Measurements from ENCODE around the gene GRIN1. TPM values are rescaled to one million over a fixed set of nuclear protein-coding genes. Genes with fewer than 3 reads are reported as not detected.

The GRIN1 gene
- total and polyA plus RNA-seq, 2 of the 13 experiments (the other 11 are each of a cell fraction or from before 2014, with no cell fraction given) = 0.13 TPM; not detected in 1

DNA sequence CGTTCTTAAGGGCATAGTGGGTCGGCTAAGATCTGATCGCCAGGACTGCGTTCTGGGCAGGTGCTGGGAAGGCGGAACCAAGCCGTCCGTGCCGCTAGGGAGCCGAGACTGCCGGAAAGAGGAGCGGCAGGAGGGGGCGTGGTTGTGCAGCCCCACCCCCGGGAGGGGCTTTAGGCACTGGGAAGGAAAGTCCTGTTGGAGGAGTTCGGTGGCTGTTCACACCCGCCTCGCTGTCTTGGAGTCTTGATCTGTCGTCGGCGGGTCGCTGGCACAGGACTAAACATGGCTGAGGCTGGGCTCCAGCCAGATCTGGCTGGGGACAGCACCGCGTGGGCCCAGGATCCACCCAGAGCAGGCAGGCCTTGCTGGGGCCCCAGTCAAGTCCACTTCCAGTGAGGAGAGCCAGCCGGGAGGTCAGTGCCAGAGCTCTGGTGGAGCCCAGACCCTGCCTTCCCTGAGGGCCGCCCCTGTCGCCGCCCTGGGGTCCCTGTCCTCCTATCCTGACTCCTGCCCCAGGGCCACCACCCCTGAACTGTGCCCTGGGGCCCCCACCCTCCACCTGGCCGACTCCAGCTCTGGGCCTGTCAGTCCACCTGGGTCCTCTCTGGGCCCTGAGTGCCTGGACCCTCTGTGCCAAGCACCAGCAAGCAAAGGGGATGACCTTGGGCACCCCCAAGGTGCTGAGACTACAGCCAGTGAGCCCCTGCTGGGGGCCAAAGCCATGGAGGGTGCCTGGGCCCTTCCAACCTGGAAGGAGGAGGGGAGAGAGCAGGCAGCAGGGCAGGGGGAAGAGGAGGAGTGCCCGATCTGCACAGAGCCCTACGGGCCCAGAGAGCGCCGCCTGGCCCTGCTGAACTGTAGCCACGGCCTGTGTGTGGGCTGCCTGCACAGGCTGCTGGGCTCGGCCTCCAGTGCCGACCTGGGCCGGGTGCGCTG is 78.6 kb downstream of the GRIN1 start (continued):
- TF ChIP-seq MED1 (CRISPR knock-in tag; IDR thresholded peaks at IDR 0.05) = no peak; the same call in 1 of the 2 replicates
- peak; percentile 69; the same call in 1 of the 2 replicates for TF ChIP-seq GLI4 (CRISPR knock-in tag; IDR thresholded peaks at IDR 0.05; ENCODE audit: borderline replicate concordance)
- peak; percentile 63; the same call in 1 of the 2 replicates for TF ChIP-seq ZNF607 (CRISPR knock-in tag; IDR thresholded peaks at IDR 0.05; ENCODE audit: borderline replicate concordance)
- TF ChIP-seq KDM5B (CRISPR knock-in tag; IDR thresholded peaks at IDR 0.05; ENCODE audit: borderline replicate concordance) = peak; percentile 14; the same call in 1 of the 2 replicates
- TF ChIP-seq ZSCAN22 (CRISPR knock-in tag; IDR thresholded peaks at IDR 0.05) = 0 out of 2 replicates have a peak, but pooled peaks have one; percentile 19
- TF ChIP-seq, protein P1, sequence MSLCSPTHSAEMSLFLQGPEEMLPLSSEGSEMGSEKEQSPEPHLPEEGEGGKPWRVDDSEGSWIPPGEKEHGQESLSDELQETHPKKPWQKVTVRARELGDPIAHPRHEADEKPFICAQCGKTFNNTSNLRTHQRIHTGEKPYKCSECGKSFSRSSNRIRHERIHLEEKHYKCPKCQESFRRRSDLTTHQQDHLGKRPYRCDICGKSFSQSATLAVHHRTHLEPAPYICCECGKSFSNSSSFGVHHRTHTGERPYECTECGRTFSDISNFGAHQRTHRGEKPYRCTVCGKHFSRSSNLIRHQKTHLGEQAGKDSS (CRISPR knock-in tag; IDR thresholded peaks at IDR 0.05; ENCODE audit: borderline replicate concordance, low read depth) = peak; percentile 56; the same call in 1 of the 2 replicates
- peak; percentile 38; the same call in 1 of the 2 replicates for TF ChIP-seq NFATC3 (CRISPR knock-in tag; IDR thresholded peaks at IDR 0.05)
- TF ChIP-seq, protein P2, sequence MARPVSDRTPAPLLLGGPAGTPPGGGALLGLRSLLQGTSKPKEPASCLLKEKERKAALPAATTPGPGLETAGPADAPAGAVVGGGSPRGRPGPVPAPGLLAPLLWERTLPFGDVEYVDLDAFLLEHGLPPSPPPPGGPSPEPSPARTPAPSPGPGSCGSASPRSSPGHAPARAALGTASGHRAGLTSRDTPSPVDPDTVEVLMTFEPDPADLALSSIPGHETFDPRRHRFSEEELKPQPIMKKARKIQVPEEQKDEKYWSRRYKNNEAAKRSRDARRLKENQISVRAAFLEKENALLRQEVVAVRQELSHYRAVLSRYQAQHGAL (CRISPR knock-in tag; IDR thresholded peaks at IDR 0.05; ENCODE audit: not compliant biosample characterization) = no peak
- TF ChIP-seq GATAD2A (CRISPR knock-in tag; IDR thresholded peaks at IDR 0.05) = peak; percentile 35; the same call in 1 of the 2 replicates
- peak; percentile 93 for TF ChIP-seq ZFP90 (CRISPR knock-in tag; IDR thresholded peaks at IDR 0.05; ENCODE audit: borderline replicate concordance)
- TF ChIP-seq ATF7 (IDR thresholded peaks at IDR 0.05) = no peak
- TF ChIP-seq ATF7 (CRISPR knock-in tag; IDR thresholded peaks at IDR 0.05) = 0 out of 2 replicates have a peak, but pooled peaks have one; percentile 43
- TF ChIP-seq NKX3-1 (CRISPR knock-in tag; IDR thresholded peaks at IDR 0.05) = no peak
- no peak for TF ChIP-seq GABPA (IDR thresholded peaks at IDR 0.05; ENCODE audit: low read depth, low read length)
- peak; percentile 76 for TF ChIP-seq GABPA (CRISPR knock-in tag; IDR thresholded peaks at IDR 0.05; ENCODE audit: low read depth)
- TF ChIP-seq ZNF816 (CRISPR knock-in tag; IDR thresholded peaks at IDR 0.05; ENCODE audit: borderline replicate concordance) = no peak
- TF ChIP-seq ELF4 (CRISPR knock-in tag; IDR thresholded peaks at IDR 0.05; ENCODE audit: borderline replicate concordance) = no peak
- TF ChIP-seq HOXA5 (CRISPR knock-in tag; IDR thresholded peaks at IDR 0.05) = 0 out of 2 replicates have a peak, but pooled peaks have one; percentile 54
- no peak for TF ChIP-seq CCAR2 (optimal IDR thresholded peaks at IDR 0.05; ENCODE audit: low read depth, low read length)
- TF ChIP-seq AKAP8 (CRISPR knock-in tag; IDR thresholded peaks at IDR 0.05) = no peak
- TF ChIP-seq, protein P3, sequence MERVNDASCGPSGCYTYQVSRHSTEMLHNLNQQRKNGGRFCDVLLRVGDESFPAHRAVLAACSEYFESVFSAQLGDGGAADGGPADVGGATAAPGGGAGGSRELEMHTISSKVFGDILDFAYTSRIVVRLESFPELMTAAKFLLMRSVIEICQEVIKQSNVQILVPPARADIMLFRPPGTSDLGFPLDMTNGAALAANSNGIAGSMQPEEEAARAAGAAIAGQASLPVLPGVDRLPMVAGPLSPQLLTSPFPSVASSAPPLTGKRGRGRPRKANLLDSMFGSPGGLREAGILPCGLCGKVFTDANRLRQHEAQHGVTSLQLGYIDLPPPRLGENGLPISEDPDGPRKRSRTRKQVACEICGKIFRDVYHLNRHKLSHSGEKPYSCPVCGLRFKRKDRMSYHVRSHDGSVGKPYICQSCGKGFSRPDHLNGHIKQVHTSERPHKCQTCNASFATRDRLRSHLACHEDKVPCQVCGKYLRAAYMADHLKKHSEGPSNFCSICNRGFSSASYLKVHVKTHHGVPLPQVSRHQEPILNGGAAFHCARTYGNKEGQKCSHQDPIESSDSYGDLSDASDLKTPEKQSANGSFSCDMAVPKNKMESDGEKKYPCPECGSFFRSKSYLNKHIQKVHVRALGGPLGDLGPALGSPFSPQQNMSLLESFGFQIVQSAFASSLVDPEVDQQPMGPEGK (CRISPR knock-in tag; IDR thresholded peaks at IDR 0.05) = peak; percentile 87
- TF ChIP-seq HCFC1 (IDR thresholded peaks at IDR 0.05; ENCODE audit: low read depth, low read length) = no peak; the same call in 1 of the 2 replicates
- TF ChIP-seq KLF15 (CRISPR knock-in tag; IDR thresholded peaks at IDR 0.05; ENCODE audit: borderline replicate concordance) = peak; percentile 27; the same call in 1 of the 2 replicates
- TF ChIP-seq SALL1 (CRISPR knock-in tag; IDR thresholded peaks at IDR 0.05) = no peak; the same call in 1 of the 2 replicates
- TF ChIP-seq TP53 (CRISPR knock-in tag; conservative IDR thresholded peaks at IDR 0.05) = no peak
- TF ChIP-seq RNF2 (conservative IDR thresholded peaks at IDR 0.05; ENCODE audit: low read depth) = no peak
- no peak for TF ChIP-seq ZNF616 (CRISPR knock-in tag; IDR thresholded peaks at IDR 0.05; ENCODE audit: low read depth)
- TF ChIP-seq ZNF446 (CRISPR knock-in tag; IDR thresholded peaks at IDR 0.05) = 0 out of 2 replicates have a peak, but pooled peaks have one; percentile 21

All from HepG2 (cell line).